Naive thymus-derived CD8-positive, alpha-beta T cell (primary cell): ENCODE results near the gene CMIP. TPM values are rescaled to one million over a fixed set of nuclear protein-coding genes. Genes with fewer than 3 reads are reported as not detected.

Experiments
- ATAC-seq, 2 donors: fragments of 150-1000 bp; cut with Tn5 transposase in 1 of 2; sonication (Bioruptor Pico), chemical (Tn5 transposase) in 1 of 2; 1 replicate in 1 of 2; 2 replicates in 1 of 2; pipeline ENCODE4 v1.10.0; 2021; ENCODE audit warnings: mild to moderate bottlenecking in 2 of 2, moderate library complexity in 2 of 2
- POLR2A ChIA-PET: fragments of 350-600 bp; sonication (Branson Sonifier 250); formaldehyde crosslinking; loops from one replicate; lab custom pipeline; 2021; ENCODE audit warnings: antibody characterized with exemption; lab: Charles Lee
- DNase-seq, 10 donors: peaks; one replicate each; pipeline versions ENCODE4 v3.0.0 to v3.0.0-alpha.2; 2020 to 2022
- H3K27ac Mint-ChIP-seq, 10 donors: one replicate each; pipeline ENCODE4 v1.8.0; 2020 to 2022; ENCODE audit warnings: mild to moderate bottlenecking in 10 of 10, mixed read lengths in 10 of 10, moderate library complexity in 4 of 10, inconsistent platforms in 1 of 10
- H3K27me3 Mint-ChIP-seq, 5 donors: one replicate each; pipeline ENCODE4 v1.8.0; 2021 to 2022; ENCODE audit warnings: mixed read lengths in 5 of 5
- H3K36me3 Mint-ChIP-seq, 3 donors: one replicate each; pipeline ENCODE4 v1.8.0; 2020 to 2022; ENCODE audit warnings: mixed read lengths in 3 of 3, mild to moderate bottlenecking in 2 of 3, inconsistent platforms in 1 of 3
- H3K4me1 Mint-ChIP-seq, 4 donors: one replicate each; pipeline ENCODE4 v1.8.0; 2021 to 2022; ENCODE audit warnings: mixed read lengths in 4 of 4
- H3K4me3 Mint-ChIP-seq, 10 donors: one replicate each; pipeline ENCODE4 v1.8.0; 2020 to 2022; ENCODE audit warnings: mild to moderate bottlenecking in 10 of 10, mixed read lengths in 10 of 10, moderate library complexity in 6 of 10, inconsistent platforms in 1 of 10
- H3K9me3 Mint-ChIP-seq, 9 donors: one replicate each; pipeline ENCODE4 v1.8.0; 2020 to 2022; ENCODE audit warnings: mixed read lengths in 9 of 9, mild to moderate bottlenecking in 3 of 9, inconsistent platforms in 1 of 9, moderate library complexity in 1 of 9
- polyA plus RNA-seq, 3 donors: library from polyadenylated mRNA; unstranded; fragments of 300-500 nt; fragmentation: Illumina TruSeq; gene quantifications; one replicate each; pipeline ENCODE4 v1.2.3, GENCODE V29; 2021
- total RNA-seq, 8 experiments: library from RNA in 2 of 8; stranded (reverse) in 2 of 8; gene quantifications; one replicate each; pipeline ENCODE4 v1.2.3 and lab custom pipeline; 2021 to 2026

Gene CMIP
- total and polyA plus RNA-seq, 5 experiments from 2014 or later: 0.31 to 41.5 (median 1.3) TPM

- H3K27me3 Mint-ChIP-seq: no peaks in the 10 kb centered on the region
- peak overlapping the region in 2 of 10 donors; percentile 20 to 74 for H3K27ac Mint-ChIP-seq
- H3K4me3 Mint-ChIP-seq: no peak overlapping the region
Measured at GRCh38 chr16:81593481-81593880, 148.9 kb downstream of the CMIP start.

GRCh38 chr16:81595629-81596292 is 151.2 kb downstream of the CMIP start:
- Mint-ChIP-seq H3K4me3 (no peak overlapping the region), H3K36me3 (peaks cover 0 to 6% (median 0%) of the 10 kb centered on the region in 3 donors), H3K4me1 (peaks cover 20 to 38% (median 30%) of the 10 kb centered on the region in 4 donors), H3K27ac (peak overlapping the region in 2 of 10 donors; percentile 33 to 55), H3K27me3 (no peaks in the 10 kb centered on the region), H3K9me3 (no peaks in the 10 kb centered on the region)
- DNase-seq: peak in 1 of 10 donors; percentile 13
- POLR2A ChIA-PET: no interaction called here
- no peak for ATAC-seq

More at GRCh38 chr16:81593481-81593880, 148.9 kb downstream of the CMIP start:
- H3K4me1 Mint-ChIP-seq: peaks cover 20 to 34% (median 23%) of the 10 kb centered on the region in 4 donors
- no peak for ATAC-seq
- peaks cover 0 to 14% (median 0%) of the 10 kb centered on the region in 3 donors for H3K36me3 Mint-ChIP-seq
- POLR2A ChIA-PET: no interaction called here
- peak in 1 of 10 donors; percentile 31 for DNase-seq
- no peaks in the 10 kb centered on the region for H3K9me3 Mint-ChIP-seq

GRCh38 chr16:81597079-81597658 is 152.6 kb downstream of the CMIP start:
- DNase-seq (no peak), ATAC-seq (no peak)
- Mint-ChIP-seq H3K4me3 (no peak overlapping the region), H3K4me1 (peaks cover 20 to 32% (median 26%) of the 10 kb centered on the region in 4 donors), H3K9me3 (no peaks in the 10 kb centered on the region), H3K27me3 (no peaks in the 10 kb centered on the region), H3K36me3 (peaks cover 0 to 6% (median 0%) of the 10 kb centered on the region in 3 donors), H3K27ac (peak overlapping the region in 1 of 10 donors; percentile 18)
- POLR2A ChIA-PET: no interaction called here

GRCh38 chr16:81598083-81598482 is 153.5 kb downstream of the CMIP start:
- H3K9me3 Mint-ChIP-seq: no peaks in the 10 kb centered on the region
- peaks cover 20 to 32% (median 25%) of the 10 kb centered on the region in 4 donors for H3K4me1 Mint-ChIP-seq
- H3K4me3 Mint-ChIP-seq: no peak overlapping the region
- DNase-seq (peak in 1 of 10 donors; percentile 24), ATAC-seq (no peak)
- H3K27me3 Mint-ChIP-seq: no peaks in the 10 kb centered on the region
- peak overlapping the region in 1 of 10 donors; percentile 16 for H3K27ac Mint-ChIP-seq
- H3K36me3 Mint-ChIP-seq: peaks cover 0 to 6% (median 0%) of the 10 kb centered on the region in 3 donors
- POLR2A ChIA-PET: interaction anchor here (0.7 kb wide), 1 partner anchor 128 kb away, joined by 4 read pairs; no protein-coding TSS in a partner anchor

- Mint-ChIP-seq H3K36me3 (peaks cover 0 to 6% (median 0%) of the 10 kb centered on the region in 3 donors), H3K27ac (peak overlapping the region in 6 of 10 donors; percentile 19 to 74 (median 46)), H3K27me3 (no peaks in the 10 kb centered on the region), H3K4me1 (peaks cover 15 to 32% (median 24%) of the 10 kb centered on the region in 4 donors), H3K9me3 (no peaks in the 10 kb centered on the region), H3K4me3 (no peak overlapping the region)
- ATAC-seq (no peak), DNase-seq (peak in 1 of 10 donors; percentile 18)
- POLR2A ChIA-PET: no interaction called here
Measured at GRCh38 chr16:81599034-81599744, 154.6 kb downstream of the CMIP start.

- Mint-ChIP-seq H3K9me3 (no peaks in the 10 kb centered on the region), H3K27ac (no peak overlapping the region), H3K27me3 (no peaks in the 10 kb centered on the region), H3K4me3 (no peak overlapping the region), H3K4me1 (peaks cover 15 to 28% (median 21%) of the 10 kb centered on the region in 4 donors), H3K36me3 (peaks cover 0 to 6% (median 0%) of the 10 kb centered on the region in 3 donors)
- DNase-seq (peak in 1 of 10 donors; percentile 1), ATAC-seq (no peak)
- POLR2A ChIA-PET: no interaction called here
Measured at GRCh38 chr16:81600275-81600674, 155.7 kb downstream of the CMIP start.

- peaks cover 15 to 25% (median 21%) of the 10 kb centered on the region in 4 donors for H3K4me1 Mint-ChIP-seq
- POLR2A ChIA-PET: interaction anchor here (0.6 kb wide), 1 partner anchor 182 kb away, joined by 3 read pairs; no protein-coding TSS in a partner anchor
- no peak for DNase-seq
- no peak overlapping the region for H3K4me3 Mint-ChIP-seq
- H3K27me3 Mint-ChIP-seq: no peaks in the 10 kb centered on the region
- H3K9me3 Mint-ChIP-seq: no peaks in the 10 kb centered on the region
- no peak overlapping the region for H3K27ac Mint-ChIP-seq
- peaks cover 0 to 6% (median 0%) of the 10 kb centered on the region in 3 donors for H3K36me3 Mint-ChIP-seq
- no peak for ATAC-seq
Measured at GRCh38 chr16:81601008-81601428, 156.4 kb downstream of the CMIP start.

GRCh38 chr16:81601601-81602255 is 157.1 kb downstream of the CMIP start:
- POLR2A ChIA-PET: interaction anchor here (0.6 kb wide), 1 partner anchor 183 kb away, joined by 3 read pairs; no protein-coding TSS in a partner anchor
- H3K4me1 Mint-ChIP-seq: peaks cover 15 to 28% (median 18%) of the 10 kb centered on the region in 4 donors
- DNase-seq (no peak), ATAC-seq (no peak)
- peak overlapping the region in 1 of 10 donors; percentile 1 for H3K27ac Mint-ChIP-seq
- H3K9me3 Mint-ChIP-seq: no peaks in the 10 kb centered on the region
- H3K4me3 Mint-ChIP-seq: no peak overlapping the region
- no peaks in the 10 kb centered on the region for H3K27me3 Mint-ChIP-seq
- H3K36me3 Mint-ChIP-seq: peaks cover 0 to 11% (median 0%) of the 10 kb centered on the region in 3 donors

GRCh38 chr16:81602256-81602776 is 157.7 kb downstream of the CMIP start:
- H3K27ac Mint-ChIP-seq: peak overlapping the region in 2 of 10 donors; percentile 40 to 53
- DNase-seq (no peak), ATAC-seq (no peak)
- H3K4me1 Mint-ChIP-seq: peaks cover 15 to 26% (median 17%) of the 10 kb centered on the region in 4 donors
- H3K27me3 Mint-ChIP-seq: no peaks in the 10 kb centered on the region
- peaks cover 0 to 17% (median 0%) of the 10 kb centered on the region in 3 donors for H3K36me3 Mint-ChIP-seq
- H3K4me3 Mint-ChIP-seq: no peak overlapping the region
- POLR2A ChIA-PET: no interaction called here
- H3K9me3 Mint-ChIP-seq: no peaks in the 10 kb centered on the region

GRCh38 chr16:81602792-81603191 is 158.2 kb downstream of the CMIP start:
- Mint-ChIP-seq H3K36me3 (peaks cover 0 to 21% (median 0%) of the 10 kb centered on the region in 3 donors), H3K9me3 (no peaks in the 10 kb centered on the region), H3K27ac (peak overlapping the region in 4 of 10 donors; percentile 4 to 63 (median 46)), H3K4me3 (no peak overlapping the region), H3K27me3 (no peaks in the 10 kb centered on the region), H3K4me1 (peaks cover 12 to 27% (median 16%) of the 10 kb centered on the region in 4 donors)
- DNase-seq (no peak), ATAC-seq (no peak)
- POLR2A ChIA-PET: no interaction called here

- Mint-ChIP-seq H3K36me3 (peaks cover 0 to 37% (median 0%) of the 10 kb centered on the region in 3 donors), H3K27ac (peak overlapping the region in 1 of 10 donors; percentile 63), H3K9me3 (no peaks in the 10 kb centered on the region), H3K4me1 (peaks cover 0 to 18% (median 11%) of the 10 kb centered on the region in 4 donors), H3K27me3 (no peaks in the 10 kb centered on the region), H3K4me3 (no peak overlapping the region)
- POLR2A ChIA-PET: no interaction called here
- DNase-seq: no peak
- ATAC-seq: no peak
Measured at GRCh38 chr16:81604960-81605383, 160.4 kb downstream of the CMIP start.

- Mint-ChIP-seq H3K9me3 (no peaks in the 10 kb centered on the region), H3K27ac (peak overlapping the region in 1 of 10 donors; percentile 83), H3K4me3 (no peak overlapping the region), H3K36me3 (peaks cover 0 to 37% (median 0%) of the 10 kb centered on the region in 3 donors), H3K4me1 (peaks cover 0 to 15% (median 6%) of the 10 kb centered on the region in 4 donors), H3K27me3 (no peaks in the 10 kb centered on the region)
- DNase-seq: no peak
- POLR2A ChIA-PET: no interaction called here
- ATAC-seq: no peak
Measured at GRCh38 chr16:81606039-81606438, 161.4 kb downstream of the CMIP start.
